Tibial nerve (tissue), 4 donors: Measurements from ENCODE around the gene RRP36. TPM values are rescaled to one million over a fixed set of nuclear protein-coding genes. Genes with fewer than 3 reads are reported as not detected.
A peak's percentile ranks its signal among the peaks of the same experiment; 100 is the strongest.

Experiments used
- DNase-seq, 2 donors: peaks; one replicate each; pipeline ENCODE4 v3.0.0-alpha.2; 2019; ENCODE audit warnings: low spot score in 2 of 2
- H3K27ac ChIP-seq, 4 donors: fragments of 200-600 bp; sonication (generic) in 3 of 4; one replicate each; pipeline ENCODE4 v1.5.1; 2017 to 2019; ENCODE audit warnings: mild to moderate bottlenecking in 1 of 4
- H3K27me3 ChIP-seq, 2 donors: fragments of 200-600 bp; sonication (generic) in 1 of 2; one replicate each; pipeline versions ENCODE4 v1.5.1 to v1.6.0; 2017 to 2019
- H3K36me3 ChIP-seq, 3 donors: fragments of 200-600 bp; sonication (generic); one replicate each; pipeline ENCODE4 v1.5.1; 2018 to 2019
- H3K4me1 ChIP-seq, 4 donors: fragments of 200-600 bp; sonication (generic) in 3 of 4; one replicate each; pipeline ENCODE4 v1.5.1; 2017 to 2019
- H3K4me3 ChIP-seq, 4 donors: fragments of 200-600 bp; sonication (generic) in 3 of 4; one replicate each; pipeline ENCODE4 v1.5.1; 2017 to 2019; ENCODE audit warnings: mild to moderate bottlenecking in 1 of 4, moderate library complexity in 1 of 4
- H3K9me3 ChIP-seq, 4 donors: fragments of 200-600 bp; sonication (generic) in 3 of 4; one replicate each; pipeline ENCODE4 v1.5.1; 2017 to 2019
- CTCF ChIP-seq, 5 experiments: fragments of 200-600 bp in 3 of 5; fragments of 450-650 bp in 2 of 5; sonication (generic) in 3 of 5; IDR thresholded peaks; one replicate each; pipeline ENCODE4 v1.5.1; 2016 to 2019; ENCODE audit warnings: antibody characterized with exemption in 5 of 5, mild to moderate bottlenecking in 3 of 5, moderate library complexity in 2 of 5
- EP300 ChIP-seq, 2 donors: sonication (generic); formaldehyde crosslinking; IDR thresholded peaks; one replicate each; pipeline ENCODE4 v1.6.1; 2017; ENCODE audit warnings: antibody characterized with exemption in 2 of 2, mild to moderate bottlenecking in 1 of 2
- POLR2A ChIP-seq, 2 donors: fragments of 450-650 bp; IDR thresholded peaks; one replicate each; pipeline ENCODE4 v1.6.1; 2017; ENCODE audit warnings: antibody characterized with exemption in 2 of 2, mild to moderate bottlenecking in 2 of 2, moderate library complexity in 2 of 2
- WGBS, 2 donors: methylation state at CpG; one replicate each; pipeline ENCODE4 v1.1.5; 2018; 5-methylcytosine and 5-hydroxymethylcytosine counted together
- total RNA-seq, 4 donors: library from RNA; depleted of rRNA; stranded (reverse); fragments of >200 nt; gene quantifications; one replicate each; pipeline ENCODE4 v1.1.0, GENCODE V29; 2016

The RRP36 gene
- total RNA-seq, 4 donors from 2014 or later: 39.1 to 96.3 (median 52.8) TPM

GRCh38 chr6:42978487-42978838 is 43.0 kb upstream of the RRP36 start:
- Histone ChIP-seq H3K4me3 (peak overlapping the region; percentile 68 to 93 (median 80)), H3K27me3 (no peaks in the 10 kb centered on the region), H3K9me3 (no peaks in the 10 kb centered on the region), H3K27ac (peak overlapping the region; percentile 75 to 91 (median 86)), H3K36me3 (peaks cover 0 to 19% (median 0%) of the 10 kb centered on the region in 3 donors), H3K4me1 (peaks cover 0 to 38% (median 19%) of the 10 kb centered on the region in 4 donors)
- 0% methylated on average over 3 to 9 of the region's 28 CpGs for WGBS, 2 donors
- no peak for DNase-seq
- TF ChIP-seq EP300 (IDR thresholded peaks at IDR 0.05): no peak
- TF ChIP-seq POLR2A (IDR thresholded peaks at IDR 0.05): no peak
- no peak for TF ChIP-seq CTCF (IDR thresholded peaks at IDR 0.05)

- Histone ChIP-seq H3K9me3 (no peaks in the 10 kb centered on the region), H3K4me3 (peak within 1 kb of the TSS; percentile 68 to 93 (median 80)), H3K27ac (peak within 1 kb of the TSS; percentile 75 to 91 (median 86)), H3K36me3 (peaks cover 0 to 14% (median 0%) of the 10 kb centered on the region in 3 donors), H3K27me3 (no peaks in the 10 kb centered on the region), H3K4me1 (peaks cover 0 to 43% (median 21%) of the 10 kb centered on the region in 4 donors)
- 1% methylated on average over 30 of the region's 59 CpGs for WGBS, 2 donors
- DNase-seq: peak; percentile 59 to 72
- TF ChIP-seq CTCF (IDR thresholded peaks at IDR 0.05) (no peak), POLR2A (IDR thresholded peaks at IDR 0.05) (peak in 1 of 2 donors; percentile 35), EP300 (IDR thresholded peaks at IDR 0.05) (peak in 1 of 2 donors; percentile 62)
Observed at GRCh38 chr6:42978839-42979522, 42.4 kb upstream of the RRP36 start, which contains the start of gene PEX6. TSS of gene PEX6 (minus strand) at chr6:42979181. CDS start at chr6:42979150, 31 bp downstream.

GRCh38 chr6:42979523-42980177 is 41.8 kb upstream of the RRP36 start:
- peak overlapping the region; percentile 68 to 93 (median 80) for H3K4me3 ChIP-seq
- no peaks in the 10 kb centered on the region for H3K9me3 ChIP-seq
- TF ChIP-seq POLR2A (IDR thresholded peaks at IDR 0.05) (no peak), EP300 (IDR thresholded peaks at IDR 0.05) (no peak), CTCF (IDR thresholded peaks at IDR 0.05) (no peak)
- H3K4me1 ChIP-seq: peaks cover 0 to 44% (median 21%) of the 10 kb centered on the region in 4 donors
- H3K27ac ChIP-seq: peak overlapping the region in 3 of 4 donors; percentile 85 to 91 (median 86)
- H3K27me3 ChIP-seq: no peaks in the 10 kb centered on the region
- no peak for DNase-seq
- WGBS, 2 donors: 32 to 34% methylated on average over 9 of the region's 9 CpGs
- H3K36me3 ChIP-seq: peaks cover 0 to 10% (median 0%) of the 10 kb centered on the region in 3 donors

- no peak for DNase-seq
- H3K4me3 ChIP-seq: no peak overlapping the region
- no peaks in the 10 kb centered on the region for H3K36me3 ChIP-seq
- 90% methylated on average over 5 of the region's 5 CpGs for WGBS, 2 donors
- no peak overlapping the region for H3K27ac ChIP-seq
- peaks cover 0 to 60% (median 36%) of the 10 kb centered on the region in 4 donors for H3K4me1 ChIP-seq
- TF ChIP-seq POLR2A (IDR thresholded peaks at IDR 0.05) (no peak), CTCF (IDR thresholded peaks at IDR 0.05) (no peak), EP300 (IDR thresholded peaks at IDR 0.05) (no peak)
- no peaks in the 10 kb centered on the region for H3K27me3 ChIP-seq
- H3K9me3 ChIP-seq: no peaks in the 10 kb centered on the region
Observed at GRCh38 chr6:42981836-42982235, 39.6 kb upstream of the RRP36 start.
